ENCODE results near the gene MGMT.

DNA sequence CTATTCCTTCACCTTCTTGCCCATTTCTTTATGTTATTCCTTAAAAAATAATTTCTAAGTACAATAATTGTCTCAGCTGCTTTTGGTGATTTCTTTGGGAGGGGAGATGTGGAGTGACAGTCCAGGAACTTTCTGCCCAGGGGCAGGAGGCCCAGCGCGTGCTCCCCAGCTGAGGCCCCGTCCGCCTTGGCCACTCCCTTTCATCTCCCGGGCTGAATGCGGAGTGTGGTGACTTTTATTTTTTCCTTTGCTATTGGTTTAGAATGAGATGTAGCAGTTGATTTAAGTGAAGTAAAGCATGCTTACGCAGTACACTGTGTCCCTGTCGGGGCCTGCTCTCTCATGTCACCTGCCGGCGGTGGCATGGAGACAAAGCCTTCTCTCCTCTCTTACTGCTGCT, 141.6 kb downstream of the MGMT start:
- TF ChIP-seq, protein P1, sequence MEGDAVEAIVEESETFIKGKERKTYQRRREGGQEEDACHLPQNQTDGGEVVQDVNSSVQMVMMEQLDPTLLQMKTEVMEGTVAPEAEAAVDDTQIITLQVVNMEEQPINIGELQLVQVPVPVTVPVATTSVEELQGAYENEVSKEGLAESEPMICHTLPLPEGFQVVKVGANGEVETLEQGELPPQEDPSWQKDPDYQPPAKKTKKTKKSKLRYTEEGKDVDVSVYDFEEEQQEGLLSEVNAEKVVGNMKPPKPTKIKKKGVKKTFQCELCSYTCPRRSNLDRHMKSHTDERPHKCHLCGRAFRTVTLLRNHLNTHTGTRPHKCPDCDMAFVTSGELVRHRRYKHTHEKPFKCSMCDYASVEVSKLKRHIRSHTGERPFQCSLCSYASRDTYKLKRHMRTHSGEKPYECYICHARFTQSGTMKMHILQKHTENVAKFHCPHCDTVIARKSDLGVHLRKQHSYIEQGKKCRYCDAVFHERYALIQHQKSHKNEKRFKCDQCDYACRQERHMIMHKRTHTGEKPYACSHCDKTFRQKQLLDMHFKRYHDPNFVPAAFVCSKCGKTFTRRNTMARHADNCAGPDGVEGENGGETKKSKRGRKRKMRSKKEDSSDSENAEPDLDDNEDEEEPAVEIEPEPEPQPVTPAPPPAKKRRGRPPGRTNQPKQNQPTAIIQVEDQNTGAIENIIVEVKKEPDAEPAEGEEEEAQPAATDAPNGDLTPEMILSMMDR (IDR thresholded peaks at IDR 0.05), result no peak
- TF ChIP-seq POLR2A (IDR thresholded peaks at IDR 0.05), result no peak
